ENCODE results near the gene NRARP. TPM values are rescaled to one million over a fixed set of nuclear protein-coding genes. Genes with fewer than 3 reads are reported as not detected.
"Not testable (repeated sequence)": the region's sequence is repeated elsewhere in the genome, so short reads cannot be mapped to it uniquely, and the experiment has no call there.

NRARP gene
- total RNA-seq, 4 donors from 2014 or later: 3.1 to 13.5 (median 3.9) TPM

- no peaks in the 10 kb centered on the region for H3K27me3 ChIP-seq
- H3K9me3 ChIP-seq: peaks cover 0 to 17% (median 4%) of the 10 kb centered on the region in 4 donors
- TF ChIP-seq POLR2A (IDR thresholded peaks at IDR 0.05) (no peak), EP300 (IDR thresholded peaks at IDR 0.05) (no peak)
- TF ChIP-seq, protein P1, sequence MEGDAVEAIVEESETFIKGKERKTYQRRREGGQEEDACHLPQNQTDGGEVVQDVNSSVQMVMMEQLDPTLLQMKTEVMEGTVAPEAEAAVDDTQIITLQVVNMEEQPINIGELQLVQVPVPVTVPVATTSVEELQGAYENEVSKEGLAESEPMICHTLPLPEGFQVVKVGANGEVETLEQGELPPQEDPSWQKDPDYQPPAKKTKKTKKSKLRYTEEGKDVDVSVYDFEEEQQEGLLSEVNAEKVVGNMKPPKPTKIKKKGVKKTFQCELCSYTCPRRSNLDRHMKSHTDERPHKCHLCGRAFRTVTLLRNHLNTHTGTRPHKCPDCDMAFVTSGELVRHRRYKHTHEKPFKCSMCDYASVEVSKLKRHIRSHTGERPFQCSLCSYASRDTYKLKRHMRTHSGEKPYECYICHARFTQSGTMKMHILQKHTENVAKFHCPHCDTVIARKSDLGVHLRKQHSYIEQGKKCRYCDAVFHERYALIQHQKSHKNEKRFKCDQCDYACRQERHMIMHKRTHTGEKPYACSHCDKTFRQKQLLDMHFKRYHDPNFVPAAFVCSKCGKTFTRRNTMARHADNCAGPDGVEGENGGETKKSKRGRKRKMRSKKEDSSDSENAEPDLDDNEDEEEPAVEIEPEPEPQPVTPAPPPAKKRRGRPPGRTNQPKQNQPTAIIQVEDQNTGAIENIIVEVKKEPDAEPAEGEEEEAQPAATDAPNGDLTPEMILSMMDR (IDR thresholded peaks at IDR 0.05): no peak
- peaks cover 0 to 76% (median 0%) of the 10 kb centered on the region in 3 donors for H3K36me3 ChIP-seq
- H3K27ac ChIP-seq: no peak overlapping the region
- DNase-seq (ENCODE audit: low spot score in 2 of 2): no peak
- no peak overlapping the region for H3K4me3 ChIP-seq
- no peaks in the 10 kb centered on the region for H3K4me1 ChIP-seq
- WGBS, 2 donors: 94 to 100% methylated on average over 4 to 9 of the region's 13 CpGs
These were observed 45.9 kb upstream of the NRARP start for GRCh38 chr9:137347928-137348327.

DNA sequence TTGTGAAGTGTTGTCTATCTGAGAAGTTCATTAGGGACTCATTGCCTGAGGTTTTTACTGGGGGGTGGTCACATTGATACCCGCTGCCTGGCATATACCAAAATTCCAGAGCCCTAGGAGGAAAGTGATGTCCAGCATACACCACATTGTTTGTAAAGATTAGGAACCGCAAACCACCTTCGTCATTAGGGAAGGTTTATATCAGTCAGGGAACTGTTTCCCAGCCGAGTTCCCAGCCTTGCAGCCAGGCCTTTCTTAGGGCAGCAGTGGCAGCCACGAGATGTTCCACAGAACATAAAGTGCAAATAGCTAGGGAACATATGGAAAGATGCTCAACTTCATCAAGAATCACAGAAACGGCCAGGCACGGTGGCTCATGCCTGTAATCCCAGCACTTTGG, 40.4 kb upstream of the NRARP start:
- Histone ChIP-seq H3K36me3 (peaks cover 0 to 71% (median 0%) of the 10 kb centered on the region in 3 donors), H3K27ac (no peak overlapping the region), H3K27me3 (no peaks in the 10 kb centered on the region), H3K9me3 (peaks cover 0 to 28% (median 5%) of the 10 kb centered on the region in 4 donors), H3K4me3 (no peak overlapping the region), H3K4me1 (no peaks in the 10 kb centered on the region)
- 78 to 99% methylated on average over 6 to 7 of the region's 7 CpGs for WGBS, 2 donors
- TF ChIP-seq, protein P1 (IDR thresholded peaks at IDR 0.05): no peak
- TF ChIP-seq EP300 (IDR thresholded peaks at IDR 0.05) (no peak), POLR2A (IDR thresholded peaks at IDR 0.05) (no peak)
- DNase-seq (ENCODE audit: low spot score in 2 of 2): no peak

DNA sequence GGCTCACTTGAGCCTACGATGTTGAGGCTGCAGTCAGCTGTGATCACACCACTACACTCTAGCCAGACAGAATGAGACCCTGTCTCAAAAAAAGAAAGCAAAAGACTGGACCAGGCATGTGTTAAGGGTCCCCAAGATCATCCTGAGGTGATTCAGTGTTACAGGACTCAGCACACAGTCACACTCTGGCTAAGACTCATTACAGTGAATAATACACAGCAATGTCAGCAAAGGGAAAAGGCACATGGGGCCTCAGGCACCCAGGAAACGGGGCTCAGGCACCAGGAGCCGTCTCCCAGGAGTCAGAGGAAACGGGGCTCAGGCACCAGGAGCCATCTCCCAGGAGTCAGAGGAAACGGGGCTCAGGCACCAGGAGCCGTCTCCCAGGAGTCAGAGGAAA, 39.2 kb upstream of the NRARP start:
- DNase-seq (ENCODE audit: low spot score in 2 of 2): no peak
- Histone ChIP-seq H3K27me3 (no peaks in the 10 kb centered on the region), H3K9me3 (peaks cover 0 to 27% (median 6%) of the 10 kb centered on the region in 4 donors), H3K4me1 (no peaks in the 10 kb centered on the region), H3K36me3 (peaks cover 0 to 69% (median 0%) of the 10 kb centered on the region in 3 donors), H3K4me3 (no peak overlapping the region), H3K27ac (no peak overlapping the region)
- 86 to 94% methylated on average over 5 to 6 of the region's 6 CpGs for WGBS, 2 donors
- no peak for TF ChIP-seq POLR2A (IDR thresholded peaks at IDR 0.05)
- TF ChIP-seq, protein P1 (IDR thresholded peaks at IDR 0.05): no peak

- H3K27ac ChIP-seq; DNase-seq (ENCODE audit: low spot score in 2 of 2); H3K4me3 ChIP-seq; H3K4me1 ChIP-seq; H3K27me3 ChIP-seq: not testable (repeated sequence)
- WGBS, 2 donors: 69% methylated on average over 12 of the region's 12 CpGs
- Histone ChIP-seq H3K36me3 (peaks cover 0 to 72% (median 0%) of the 10 kb centered on the region in 3 donors), H3K9me3 (peaks cover 0 to 30% (median 7%) of the 10 kb centered on the region in 4 donors)
These were observed 37.9 kb upstream of the NRARP start for GRCh38 chr9:137339908-137340462.

DNA sequence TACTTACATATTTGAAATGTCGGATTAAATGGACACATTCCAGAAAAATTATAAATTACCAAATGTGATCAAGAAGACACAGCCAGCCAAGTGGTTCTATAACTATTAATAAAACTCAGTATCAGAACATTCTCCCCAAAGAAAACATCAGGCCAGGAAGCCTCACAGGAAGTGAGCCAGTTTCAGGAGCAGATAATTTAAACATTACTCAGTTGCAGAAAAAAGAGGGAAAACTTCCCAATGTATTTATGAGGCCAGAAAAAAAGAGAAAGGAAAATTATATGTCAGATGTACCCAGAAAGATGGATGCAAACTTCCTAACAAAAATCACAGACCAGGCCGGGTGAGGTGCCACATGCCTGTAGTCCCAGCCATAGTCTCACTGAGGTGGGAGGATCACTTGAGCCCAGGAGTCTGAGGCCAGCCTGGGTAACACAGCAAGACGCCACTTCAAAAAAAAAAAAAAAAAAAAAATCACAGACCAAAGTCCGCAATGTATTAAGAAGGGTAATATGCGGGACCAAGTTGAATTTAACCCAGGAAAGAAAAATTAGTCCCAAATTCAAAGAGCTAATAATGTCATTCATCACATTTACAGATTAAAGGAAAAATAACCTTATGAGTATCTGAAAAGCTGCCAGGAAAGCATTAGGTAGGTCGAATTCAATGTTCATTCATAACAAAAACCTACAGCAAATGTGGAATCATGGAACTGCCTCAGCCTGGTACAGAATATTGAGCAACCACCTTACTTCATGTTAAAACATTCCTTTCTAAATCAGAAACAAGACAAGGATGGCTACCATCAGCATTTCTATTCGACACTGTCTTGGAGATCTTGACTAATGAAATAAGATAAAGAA, 37.2 kb upstream of the NRARP start:
- Histone ChIP-seq H3K36me3 (peaks cover 0 to 66% (median 0%) of the 10 kb centered on the region in 3 donors), H3K4me1 (no peaks in the 10 kb centered on the region), H3K27ac (no peak overlapping the region), H3K9me3 (peaks cover 0 to 30% (median 7%) of the 10 kb centered on the region in 4 donors), H3K27me3 (no peaks in the 10 kb centered on the region), H3K4me3 (no peak overlapping the region)
- DNase-seq (ENCODE audit: low spot score in 2 of 2): no peak
- TF ChIP-seq, protein P1 (IDR thresholded peaks at IDR 0.05): no peak
- no peak for TF ChIP-seq POLR2A (IDR thresholded peaks at IDR 0.05)
- no peak for TF ChIP-seq EP300 (IDR thresholded peaks at IDR 0.05)
- 74 to 75% methylated on average over 7 of the region's 7 CpGs for WGBS, 2 donors

All from tibial nerve (tissue), 4 donors.